GM18907 (cell line): ENCODE measurements around the gene UST.
"Not testable (repeated sequence)": the region's sequence is repeated elsewhere in the genome, so short reads cannot be mapped to it uniquely, and the experiment has no call there.

Experiments
- ATAC-seq: cut with Tn5 transposase; IDR thresholded peaks from one replicate; pipeline ENCODE4 v1.9.1; 2021; ENCODE audit warnings: mild to moderate bottlenecking, moderate library complexity; ENCODE audit not compliant: unreplicated experiment

UST gene

DNA sequence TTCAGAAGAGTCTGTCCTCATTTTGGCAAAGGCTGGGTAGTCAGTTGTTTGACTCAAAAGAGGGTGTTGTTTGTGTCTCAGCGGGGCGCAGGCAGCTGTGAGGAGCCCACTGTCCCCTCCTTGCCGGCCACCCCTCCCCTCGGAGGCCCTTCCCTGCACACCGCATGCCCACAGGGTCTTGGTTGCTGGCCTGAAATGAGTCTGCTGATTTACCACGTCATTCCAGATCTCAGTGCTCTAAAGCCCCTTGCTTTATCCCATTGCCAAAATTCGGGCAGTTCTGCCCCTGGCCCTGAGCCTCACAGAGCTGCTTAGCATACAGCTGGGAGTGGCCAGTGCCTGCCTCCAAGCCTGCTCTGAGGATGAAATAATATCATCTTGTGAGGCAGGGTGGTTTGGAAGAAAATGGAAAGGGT lies 220.7 kb downstream of the UST start:
- no peak for ATAC-seq

DNA sequence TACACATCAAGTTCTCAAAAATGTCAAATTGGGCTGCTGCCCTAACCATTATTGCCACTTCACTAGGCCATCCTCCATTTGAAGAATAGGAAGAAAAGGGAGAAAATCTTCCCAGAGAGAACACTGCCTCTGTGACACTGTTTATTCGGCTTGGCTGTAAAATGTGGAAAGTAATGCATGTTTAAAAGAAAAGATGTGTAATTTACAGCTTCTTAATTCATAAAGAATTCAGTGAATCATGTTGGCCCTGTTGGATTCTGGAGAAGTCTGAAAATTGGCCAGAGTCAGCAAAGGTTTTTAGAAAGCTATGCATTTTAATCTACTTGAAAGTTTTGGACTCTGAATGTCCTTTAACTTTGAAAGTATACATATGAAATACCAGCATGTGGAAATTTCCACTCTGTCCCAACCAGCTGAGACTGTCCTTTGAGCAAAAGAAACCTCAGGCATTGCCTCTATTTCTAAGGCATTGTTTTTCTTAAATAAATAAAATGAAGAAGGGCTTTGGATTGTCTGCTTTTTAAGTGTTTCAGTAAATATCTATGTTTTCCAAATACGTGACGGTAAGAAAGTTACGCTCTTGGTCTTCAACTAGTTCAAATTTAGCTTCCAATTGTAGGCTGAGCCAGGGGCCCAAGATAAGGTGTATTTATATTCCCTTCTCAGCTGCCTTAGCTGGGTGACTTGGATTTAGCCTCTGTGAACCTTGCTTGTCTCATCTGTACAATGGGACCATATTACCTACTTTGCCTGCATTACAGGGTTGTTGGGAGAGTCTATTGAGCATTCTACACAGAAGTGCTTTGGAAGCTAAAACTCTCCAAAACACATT lies 222.2 kb downstream of the UST start:
- no peak for ATAC-seq

DNA sequence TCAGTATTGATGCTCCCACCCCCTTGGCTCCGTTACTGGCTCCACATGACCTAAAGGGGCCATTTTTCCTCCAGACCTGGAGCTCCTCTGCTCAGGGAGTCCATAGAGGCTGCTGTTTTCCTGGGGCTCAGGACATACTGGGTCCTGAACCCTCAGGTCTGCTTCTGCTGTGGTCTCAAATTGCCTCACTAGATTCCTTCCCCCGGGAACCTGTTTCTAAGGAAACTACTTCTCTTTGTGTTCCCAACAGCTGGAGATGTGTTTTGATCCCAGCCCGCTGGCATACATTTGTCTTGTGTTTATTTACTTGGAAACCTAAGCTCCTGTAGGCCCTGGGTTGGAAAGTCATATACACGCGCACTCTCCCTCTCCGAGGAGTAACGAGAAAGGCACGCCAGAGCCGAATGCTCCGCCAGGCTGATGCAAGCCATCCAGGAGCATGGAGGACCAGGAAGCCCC lies 222.8 kb downstream of the UST start:
- no peak for ATAC-seq

DNA sequence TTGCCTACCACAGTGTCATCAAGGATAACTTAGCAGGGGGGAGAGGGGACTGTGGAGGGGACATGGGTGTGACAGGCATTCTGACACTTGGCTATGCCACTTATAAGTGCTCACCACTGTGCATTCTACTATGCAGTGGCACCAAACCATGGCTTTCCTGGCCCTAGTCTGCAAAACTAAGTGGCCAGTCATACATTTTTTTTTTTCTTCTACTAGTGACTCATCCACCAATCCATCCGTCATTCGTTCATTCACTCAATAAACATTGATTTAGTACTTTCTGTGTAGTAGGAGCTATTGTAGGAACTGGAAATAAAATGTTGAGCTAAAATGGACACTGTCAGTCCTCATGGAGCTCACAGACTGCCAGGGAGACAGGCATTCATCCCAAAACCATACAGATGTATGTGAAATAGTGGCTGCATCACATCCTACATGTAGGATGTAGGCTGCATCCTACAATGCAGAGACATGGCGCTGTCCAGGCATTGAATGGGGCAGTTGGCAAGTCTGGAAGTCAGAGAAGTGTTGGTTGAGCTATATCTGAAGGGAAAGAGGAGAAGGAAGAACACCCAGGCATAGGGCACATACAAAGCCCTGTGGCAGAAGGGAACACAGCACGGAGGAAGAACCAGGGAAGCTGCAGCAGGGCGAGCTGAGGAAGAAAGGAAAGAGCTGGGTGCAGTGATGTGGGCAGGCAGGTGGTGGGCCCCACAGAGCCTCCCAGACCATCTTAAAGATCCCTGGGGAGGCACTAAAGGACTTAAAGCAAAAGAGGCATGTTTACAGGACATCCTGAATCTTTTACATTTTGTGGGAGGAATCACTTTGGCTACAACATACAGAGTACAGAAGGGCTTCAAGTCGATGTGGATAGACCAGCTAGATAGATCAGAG lies 224.4 kb downstream of the UST start:
- ATAC-seq = no peak

DNA sequence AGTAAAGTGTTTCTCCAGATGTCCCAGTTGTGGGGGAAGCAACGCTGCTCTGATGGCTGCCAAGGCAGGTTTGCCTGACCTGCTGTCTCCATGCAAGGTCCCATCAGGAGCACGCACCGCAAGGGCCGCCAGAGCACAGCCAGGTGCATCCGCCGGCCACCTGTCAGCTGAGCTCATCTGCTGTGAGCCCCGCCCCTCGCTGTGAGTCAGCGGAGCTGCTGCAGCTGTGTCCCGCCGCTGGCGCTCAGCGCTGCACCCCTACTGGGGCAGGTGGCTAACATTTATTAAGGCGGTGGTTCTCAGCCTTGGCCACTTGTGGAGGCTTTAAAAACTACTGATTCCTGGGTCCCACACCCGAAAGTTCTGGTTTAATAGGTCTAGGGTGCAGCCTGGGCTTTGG lies 225.7 kb downstream of the UST start:
- no peak for ATAC-seq

DNA sequence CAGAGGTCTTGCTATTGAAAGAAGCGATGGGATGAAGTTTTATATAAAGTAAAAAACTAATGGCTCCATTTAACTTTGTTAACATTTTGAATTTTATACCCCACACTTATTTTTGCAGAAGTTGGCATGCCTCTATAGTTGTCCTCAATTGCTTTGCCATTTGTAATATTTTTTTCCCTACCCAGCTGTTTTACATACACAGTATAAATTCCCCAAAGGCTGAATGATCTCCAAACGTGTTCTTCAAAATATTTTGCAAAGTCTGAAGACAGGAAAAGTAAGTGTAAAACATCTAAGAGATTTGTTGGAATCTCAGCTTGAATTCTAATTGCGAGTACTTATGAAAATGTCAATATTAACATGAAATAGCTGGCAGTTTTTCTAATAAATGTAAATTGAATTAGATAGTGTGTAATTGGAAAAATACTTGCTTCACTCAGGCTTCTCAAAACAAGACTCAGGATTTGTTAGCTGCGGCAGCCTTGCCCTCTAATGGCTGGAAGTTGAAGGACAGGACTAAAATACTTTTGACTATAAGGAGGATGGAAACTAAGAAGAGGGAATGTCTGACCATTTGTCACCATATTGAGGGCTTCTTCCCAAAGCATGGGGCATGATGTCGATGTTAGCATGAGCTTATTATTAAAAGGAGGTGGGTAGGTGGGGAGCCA lies 226.8 kb downstream of the UST start:
- no peak for ATAC-seq

DNA sequence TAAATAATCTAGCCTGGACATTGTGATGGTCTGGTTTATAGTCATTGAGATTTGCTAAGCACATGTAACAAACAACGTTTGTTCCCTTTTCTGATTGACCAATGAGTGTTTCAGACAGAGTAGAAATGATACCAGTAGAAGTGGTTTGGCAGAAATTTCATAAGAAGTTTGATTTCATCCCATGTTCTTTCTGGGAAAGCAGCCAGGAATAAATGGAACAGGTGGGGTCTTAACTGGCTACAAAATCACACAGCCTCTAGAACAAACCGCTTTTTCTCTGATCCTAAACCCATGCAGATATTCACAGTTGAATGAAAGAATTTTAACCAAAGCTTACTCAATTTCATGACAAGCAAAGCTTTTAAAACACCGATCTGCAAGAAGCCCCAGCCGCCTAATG lies 227.5 kb downstream of the UST start:
- ATAC-seq = no peak

DNA sequence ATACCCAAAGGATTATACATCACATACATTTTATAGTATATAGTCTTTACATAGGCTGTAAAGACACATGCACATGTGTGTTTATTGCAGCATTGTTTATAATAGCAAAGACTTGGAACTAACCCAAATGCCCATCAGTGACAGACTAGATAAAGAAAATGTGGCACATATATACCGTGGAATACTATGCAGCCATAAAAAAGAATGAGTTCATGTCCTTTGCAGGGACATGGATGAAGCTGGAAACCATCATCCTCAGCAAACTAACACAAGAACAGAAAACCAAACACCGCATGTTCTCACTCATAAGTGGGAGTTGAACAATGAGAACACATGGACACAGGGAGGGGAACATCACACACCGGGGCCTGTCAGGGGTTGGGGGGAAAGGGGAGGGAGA lies 231.5 kb downstream of the UST start:
- not testable (repeated sequence) for ATAC-seq

DNA sequence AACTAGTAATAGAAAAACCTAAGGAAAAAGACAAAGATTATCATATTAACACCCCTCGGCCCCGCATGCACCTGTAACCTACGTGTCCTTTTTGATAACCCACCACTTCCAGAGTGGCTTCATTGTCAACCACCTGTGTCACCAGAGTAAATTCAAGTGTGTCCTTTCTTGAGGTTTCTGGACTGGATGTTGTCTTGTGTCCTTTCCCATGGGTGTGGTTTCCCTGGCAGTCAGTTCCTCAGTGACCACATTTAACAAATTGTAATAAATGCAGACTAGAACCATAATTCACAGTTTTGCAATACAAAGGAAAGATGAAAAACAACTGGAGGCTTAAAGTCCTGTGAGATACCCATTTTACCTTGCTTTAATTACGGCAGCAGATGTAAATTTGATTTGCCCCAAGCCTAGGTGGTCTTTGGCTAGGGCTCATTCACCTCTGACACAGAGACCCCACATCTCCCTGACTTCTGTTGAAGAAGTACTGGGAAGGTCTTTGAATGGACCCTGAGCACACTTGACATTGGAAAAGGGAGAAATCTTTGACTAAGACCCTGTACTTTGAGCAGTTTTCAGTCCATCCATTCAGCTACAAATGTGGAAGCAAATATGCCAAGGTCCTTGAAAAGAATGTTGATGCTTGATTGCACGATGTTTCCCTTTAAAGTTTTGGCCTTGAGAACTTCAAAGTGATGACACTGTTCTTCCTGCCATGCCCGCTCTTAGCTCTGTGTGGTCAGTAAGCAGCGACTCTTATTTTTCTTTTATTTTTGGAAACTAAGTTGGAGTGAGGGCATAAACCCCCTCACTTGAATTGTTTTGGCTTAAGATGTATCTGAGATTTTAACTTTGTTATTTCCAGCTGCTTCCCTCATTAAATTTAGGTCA lies 232.4 kb downstream of the UST start:
- ATAC-seq = no peak

DNA sequence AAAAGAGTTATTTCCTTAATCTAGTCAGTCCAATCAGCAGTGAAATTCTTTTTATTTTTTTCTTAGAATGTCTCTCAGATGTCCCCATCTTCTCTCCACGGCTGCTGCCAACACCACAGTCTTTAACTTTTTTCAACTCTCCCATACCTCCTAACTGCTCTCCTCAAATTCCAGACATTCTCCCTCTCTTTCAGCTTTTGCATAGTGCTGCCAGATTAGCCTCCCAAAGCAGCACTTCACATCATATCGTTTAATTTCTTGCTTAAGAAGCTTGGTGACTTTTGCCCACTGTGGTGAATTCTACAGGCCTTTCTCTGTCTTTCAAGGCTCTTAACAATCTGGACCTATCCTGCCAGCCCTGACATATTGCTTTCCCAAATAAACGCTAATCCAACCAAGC lies 233.4 kb downstream of the UST start:
- no peak for ATAC-seq

DNA sequence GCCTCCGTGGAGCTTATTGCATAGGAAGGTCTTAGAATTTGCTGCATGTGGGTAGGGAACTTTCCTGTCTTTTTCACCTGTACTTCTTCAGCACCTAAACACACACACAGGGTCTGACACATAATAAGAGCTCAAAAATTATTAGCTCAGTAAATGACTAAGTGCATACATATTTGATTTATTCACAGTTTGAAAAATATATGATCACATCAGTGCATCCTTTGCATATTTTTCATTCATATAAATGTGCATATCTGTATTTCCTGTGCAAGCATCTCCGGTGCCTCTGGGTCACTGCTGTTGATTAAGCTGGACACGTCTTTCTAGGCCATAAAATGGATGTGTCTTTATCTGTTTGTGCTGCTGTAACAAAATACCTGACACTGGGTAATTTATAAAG lies 234.7 kb downstream of the UST start:
- ATAC-seq = no peak

DNA sequence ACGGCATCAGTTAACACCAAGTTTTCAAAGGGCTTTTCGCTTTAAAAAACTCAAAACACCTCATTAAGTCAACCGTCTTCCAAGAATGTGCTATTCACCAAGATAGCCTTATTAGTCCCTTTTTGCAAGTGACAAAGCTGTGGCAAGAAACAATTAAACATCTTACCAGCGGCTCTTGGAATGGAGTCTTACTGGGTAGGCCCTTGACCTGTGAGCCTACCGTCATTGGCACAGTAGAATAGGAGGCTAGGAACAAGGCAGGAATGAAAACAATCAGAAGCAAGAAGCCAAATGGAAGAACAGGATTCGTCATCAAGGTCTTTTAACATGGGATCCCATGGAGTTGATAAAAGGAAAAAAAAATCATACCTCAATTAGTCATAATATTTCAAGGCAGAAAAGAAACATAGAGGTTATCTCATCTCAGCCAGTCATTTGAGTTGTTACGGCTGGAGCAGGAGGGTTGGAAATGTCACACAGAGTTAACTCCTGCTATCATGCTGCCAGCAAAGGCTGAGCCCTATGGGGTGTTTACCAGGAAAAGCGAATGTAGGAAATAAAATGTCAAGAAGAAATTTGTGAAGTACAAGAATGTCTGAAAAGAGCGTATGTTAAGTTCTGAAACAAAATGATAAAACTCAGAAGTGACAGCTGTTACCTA lies 236.4 kb downstream of the UST start:
- ATAC-seq = no peak

DNA sequence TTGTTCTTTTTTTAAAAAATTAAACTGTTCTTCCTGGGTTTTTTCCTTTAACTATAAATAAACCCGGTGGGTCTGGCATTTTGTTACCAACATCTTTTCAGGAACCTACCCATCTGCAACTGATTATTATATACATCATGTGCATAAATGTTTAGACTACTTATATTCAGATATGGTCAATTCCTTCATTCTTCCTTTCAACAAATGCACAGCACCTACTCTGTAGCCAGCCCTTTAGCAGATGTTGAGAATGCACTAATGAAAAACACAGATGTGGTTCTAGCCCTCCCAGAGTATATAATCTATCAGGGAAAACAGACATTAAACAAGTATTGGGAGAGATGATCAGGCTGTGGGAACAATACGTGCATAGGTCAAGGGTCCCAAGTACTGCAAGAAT lies 237.1 kb downstream of the UST start:
- no peak for ATAC-seq

DNA sequence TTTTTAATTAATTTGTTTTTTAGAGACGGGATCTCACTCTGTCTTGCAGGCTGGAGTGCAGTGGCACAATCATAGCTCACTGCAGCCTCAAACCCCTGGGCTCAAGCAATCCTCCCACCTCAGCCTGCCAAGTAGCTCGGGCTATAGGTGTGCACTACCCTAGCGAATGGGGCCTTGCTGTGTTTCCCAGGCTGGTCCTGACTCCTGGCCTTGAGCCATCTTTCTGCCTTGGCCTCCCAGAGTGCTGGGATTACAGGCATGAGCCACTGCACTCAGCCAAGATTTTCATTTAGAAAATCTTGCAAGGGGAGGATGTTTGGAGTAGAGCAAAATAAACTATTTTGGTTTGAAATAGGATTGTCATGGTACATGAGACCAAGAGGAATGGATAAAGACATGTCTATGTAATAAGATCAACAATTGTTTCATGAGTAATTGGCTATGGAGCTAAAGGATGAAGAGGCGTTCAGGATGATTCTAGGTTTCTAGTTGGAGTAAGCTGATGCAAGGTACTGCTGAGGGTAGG lies 237.8 kb downstream of the UST start:
- no peak for ATAC-seq

DNA sequence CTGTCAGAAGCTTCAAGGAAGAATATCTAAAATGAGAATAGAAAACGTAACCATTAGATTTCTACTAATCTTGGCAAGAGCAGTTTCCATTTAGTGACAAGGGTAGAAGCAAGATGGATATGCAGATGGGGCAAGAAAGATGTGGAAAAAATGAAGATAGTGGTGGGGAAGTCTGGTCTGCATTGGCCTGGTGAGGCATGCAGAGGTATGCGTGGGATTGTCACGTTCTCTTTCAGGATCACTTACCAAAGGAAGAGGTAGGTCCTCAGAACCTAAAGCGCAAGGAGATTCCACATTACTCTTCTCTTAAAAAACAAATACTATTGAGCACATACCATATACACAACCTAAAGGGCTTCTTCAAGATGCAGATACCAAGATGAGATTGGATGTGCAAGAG lies 238.7 kb downstream of the UST start:
- no peak for ATAC-seq

DNA sequence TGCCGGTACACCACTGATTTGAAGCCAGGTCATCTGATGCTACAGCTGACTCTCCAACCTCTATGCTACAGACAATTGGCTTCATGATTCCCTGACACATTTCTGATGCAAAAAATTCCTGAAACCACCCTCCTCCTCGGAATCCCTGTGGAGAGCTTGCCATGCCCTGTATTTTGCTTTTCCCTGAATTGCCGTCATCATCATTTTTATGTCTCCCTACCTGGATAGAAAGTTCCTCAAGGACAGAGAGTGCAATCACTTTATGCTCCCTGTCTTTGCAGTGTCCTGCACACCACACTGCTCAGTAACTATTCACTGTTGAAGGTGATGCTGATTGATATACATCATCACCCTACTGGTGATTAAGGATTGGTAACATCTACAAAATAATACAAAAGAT lies 239.8 kb downstream of the UST start:
- no peak for ATAC-seq

DNA sequence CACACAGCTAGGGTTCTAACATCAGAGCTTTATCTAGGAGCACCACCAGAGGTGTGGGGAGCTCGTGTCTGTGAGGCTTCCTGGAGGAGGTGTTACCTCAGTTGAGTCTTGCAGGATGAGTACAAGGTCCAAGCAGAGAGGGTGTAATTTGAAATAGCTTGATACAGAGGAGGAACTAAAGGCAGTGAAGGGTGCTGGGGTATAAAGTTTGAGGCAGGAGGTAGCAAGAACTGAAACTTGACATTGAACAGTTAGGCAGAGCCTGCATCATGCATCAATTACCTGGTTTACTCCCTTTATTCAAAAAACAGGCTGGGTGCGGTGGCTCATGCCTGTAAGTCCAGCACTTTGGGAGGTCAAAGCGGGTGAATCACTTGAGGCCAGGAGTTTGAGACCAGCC lies 241.2 kb downstream of the UST start:
- ATAC-seq = no peak

DNA sequence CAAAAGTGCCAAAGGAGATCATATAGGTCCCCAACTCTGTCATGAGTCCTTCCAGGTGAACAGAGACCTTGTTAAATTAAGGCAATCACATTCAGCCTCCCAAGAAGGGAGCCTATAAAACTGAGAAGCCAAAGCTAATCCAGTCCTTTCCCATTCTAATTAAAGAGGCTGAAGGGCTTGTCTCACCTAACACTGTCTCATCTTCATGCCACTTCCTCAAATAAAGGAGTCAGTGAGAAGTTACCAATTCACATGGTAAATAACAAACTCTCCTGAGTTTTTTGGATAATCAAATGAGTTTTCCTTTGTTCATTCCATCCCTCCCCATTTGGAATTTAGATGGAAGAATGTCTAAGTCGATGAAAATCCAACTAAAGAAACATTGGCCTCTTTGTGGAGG lies 242.8 kb downstream of the UST start:
- no peak for ATAC-seq

DNA sequence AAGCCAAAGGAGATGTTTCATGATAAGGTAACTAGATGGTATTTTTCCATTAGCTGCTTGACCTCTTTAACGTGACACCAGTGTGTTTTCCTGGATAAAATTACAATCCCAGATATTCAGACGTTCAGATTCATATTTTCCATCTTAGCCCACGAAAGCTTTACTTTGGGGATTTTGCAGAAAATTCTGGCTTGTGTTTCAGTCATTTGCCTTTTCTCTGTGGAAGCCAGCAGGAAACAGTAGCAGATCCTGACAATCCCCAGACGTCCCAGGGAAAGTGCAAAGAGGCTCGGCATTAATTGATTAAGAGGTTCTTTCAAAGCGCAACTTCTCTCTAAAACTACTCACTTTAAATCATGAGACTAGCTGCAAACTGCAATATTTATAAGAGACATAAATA lies 243.6 kb downstream of the UST start:
- no peak for ATAC-seq

DNA sequence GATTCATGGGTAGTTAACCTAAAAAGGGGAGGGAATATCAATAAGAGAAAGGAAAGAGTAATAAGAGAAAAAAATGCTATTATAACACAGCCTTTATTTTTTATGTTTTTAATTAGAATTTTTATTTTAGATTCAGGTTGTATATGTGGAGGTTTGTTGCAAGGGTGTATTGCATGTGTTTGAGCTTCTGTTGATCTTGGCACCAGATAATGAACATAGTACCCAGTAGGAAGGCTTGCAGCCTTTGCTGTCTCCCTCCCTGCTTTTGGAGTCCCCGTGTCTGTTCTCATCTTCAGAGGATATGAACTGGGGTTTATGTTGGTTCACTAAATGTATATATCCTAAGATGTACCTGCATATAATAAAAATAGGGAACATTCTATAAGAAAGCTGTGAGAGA lies 250.0 kb downstream of the UST start:
- no peak for ATAC-seq
